Measurements from ENCODE around the gene LRRC73.
"Not testable (repeated sequence)": the region's sequence is repeated elsewhere in the genome, so short reads cannot be mapped to it uniquely, and the experiment has no call there.

Gene LRRC73

DNA sequence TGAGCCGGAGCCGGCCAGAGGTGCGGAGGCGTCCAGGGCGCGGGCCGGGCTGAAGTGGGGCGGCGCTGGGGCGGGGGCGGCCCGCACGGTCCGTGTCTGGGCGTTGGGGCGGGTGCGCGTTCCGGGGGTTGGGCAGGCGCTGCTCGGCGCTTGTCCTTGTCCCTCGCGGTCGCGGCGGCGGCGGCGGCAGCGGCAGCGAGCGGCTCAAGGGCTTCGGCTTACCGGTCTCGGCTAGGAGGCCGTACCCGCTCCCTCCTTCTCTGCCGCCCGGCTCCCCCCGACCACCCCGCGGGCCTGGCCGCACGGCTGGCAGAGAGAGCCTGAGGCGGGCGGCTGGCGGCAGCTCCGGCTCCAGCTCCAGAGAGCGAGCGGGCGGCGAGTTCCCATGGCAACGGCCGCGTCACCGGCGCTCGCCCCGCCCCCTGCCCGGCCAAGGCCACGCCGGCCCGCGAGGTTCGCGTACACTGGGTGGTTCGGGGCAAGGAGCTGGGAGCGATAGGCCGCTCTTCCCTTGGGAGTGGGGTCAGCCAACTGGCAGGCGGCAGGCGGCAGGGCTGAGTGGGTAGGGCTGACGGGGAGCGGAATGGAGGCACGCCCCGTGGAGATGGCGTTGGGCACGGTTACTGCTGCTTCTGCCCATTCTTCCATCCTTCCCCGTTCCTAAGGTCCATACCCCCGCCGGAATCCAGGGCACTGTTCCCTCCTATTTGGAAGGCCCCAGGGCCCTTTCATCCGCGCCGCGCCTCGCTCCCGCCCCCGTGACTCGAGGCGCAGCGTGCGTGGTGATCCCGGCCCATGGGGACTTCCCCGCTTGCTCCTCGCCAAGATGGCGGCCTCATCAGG lies at the start of gene LRRC73:
Gene LRRC73 (minus strand): TSS at position 363 of the 843 bp plus-strand sequence. CDS start 561 bp downstream, outside the sequence.
- peak; percentile 67 for DNase-seq (ENCODE audit: low read depth)

- no peak for DNase-seq (ENCODE audit: low read depth)
Observed at GRCh38 chr6:43559328-43559727, 49.2 kb upstream of the LRRC73 start.

GRCh38 chr6:43557620-43558019 lies 47.5 kb upstream of the LRRC73 start:
- not testable (repeated sequence) for DNase-seq (ENCODE audit: low read depth)

- DNase-seq (ENCODE audit: low read depth) = no peak
Observed at GRCh38 chr6:43547222-43547621, 37.1 kb upstream of the LRRC73 start.

DNA sequence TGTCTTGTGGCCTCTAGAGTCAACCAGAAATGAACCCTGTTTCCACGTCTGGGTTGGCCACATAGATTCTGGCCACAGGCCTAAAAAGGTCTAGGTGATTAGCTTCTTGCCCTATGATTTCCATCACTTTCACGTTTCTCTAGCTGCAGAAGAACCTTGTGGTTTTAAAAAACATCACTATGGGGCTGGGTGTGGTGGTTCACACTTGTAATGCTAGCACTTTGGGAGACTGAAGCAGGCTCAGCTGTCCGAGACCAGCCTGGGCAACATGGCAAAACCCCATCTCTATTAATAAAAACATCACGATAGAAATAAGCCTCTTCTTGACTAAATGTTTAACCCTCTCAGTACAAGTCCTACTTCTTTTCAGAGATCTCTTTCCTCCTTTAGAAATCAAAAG lies 34.3 kb upstream of the LRRC73 start:
- DNase-seq (ENCODE audit: low read depth) = no peak

GRCh38 chr6:43541774-43542471 lies 31.8 kb upstream of the LRRC73 start:
- DNase-seq (ENCODE audit: low read depth) = no peak

- DNase-seq (ENCODE audit: low read depth) = no peak
Observed at GRCh38 chr6:43540507-43540906, 30.4 kb upstream of the LRRC73 start.

DNA sequence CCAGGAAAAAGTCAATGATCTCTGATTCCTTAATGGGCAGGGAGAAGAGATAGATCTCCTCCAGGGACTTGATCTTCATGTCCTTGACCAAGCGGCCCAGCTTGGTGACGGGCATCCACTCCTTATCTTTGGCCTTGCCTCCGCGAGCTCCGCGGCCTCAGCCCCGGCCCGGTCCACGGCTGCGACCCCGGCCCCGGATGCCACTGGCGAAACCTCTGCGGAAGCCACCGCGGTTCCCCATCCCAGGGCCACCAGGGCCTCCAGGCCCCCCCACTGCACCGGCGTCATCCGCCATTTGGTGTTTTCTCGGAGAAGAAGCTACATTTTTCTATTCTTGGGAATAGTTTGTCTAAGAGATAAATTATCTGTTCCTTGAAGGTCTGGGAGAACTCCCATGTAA lies 29.3 kb upstream of the LRRC73 start:
- not testable (repeated sequence) for DNase-seq (ENCODE audit: low read depth)

DNA sequence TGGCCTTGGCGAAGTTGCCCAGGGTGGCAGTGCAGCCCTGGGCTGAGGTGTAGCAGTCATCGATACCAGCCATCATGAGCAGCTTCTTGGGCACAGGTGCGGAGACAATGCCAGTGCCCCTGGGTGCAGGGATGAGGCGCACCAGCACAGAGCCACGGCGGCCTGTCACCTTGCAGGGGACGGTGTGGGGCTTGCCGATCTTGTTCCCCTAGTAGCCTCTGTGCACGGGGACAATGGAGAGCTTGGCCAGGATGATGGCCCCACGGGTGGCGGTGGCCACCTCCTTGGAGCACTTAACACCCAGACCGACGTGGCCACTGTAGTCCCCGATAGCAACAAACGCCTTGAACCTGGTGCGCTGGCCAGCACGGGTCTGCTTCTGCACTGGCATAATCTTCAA lies 28.8 kb upstream of the LRRC73 start:
- DNase-seq (ENCODE audit: low read depth) = not testable (repeated sequence)

GRCh38 chr6:43532201-43532600 lies 22.1 kb upstream of the LRRC73 start:
- no peak for DNase-seq (ENCODE audit: low read depth)

- no peak for DNase-seq (ENCODE audit: low read depth)
Observed at GRCh38 chr6:43524483-43524961, 14.4 kb upstream of the LRRC73 start.

GRCh38 chr6:43523284-43523683 lies 13.1 kb upstream of the LRRC73 start:
- no peak for DNase-seq (ENCODE audit: low read depth)

GRCh38 chr6:43522547-43523261 lies 12.6 kb upstream of the LRRC73 start:
- DNase-seq (ENCODE audit: low read depth) = no peak

- DNase-seq (ENCODE audit: low read depth) = no peak
Observed at GRCh38 chr6:43521836-43522235, 11.7 kb upstream of the LRRC73 start.

DNA sequence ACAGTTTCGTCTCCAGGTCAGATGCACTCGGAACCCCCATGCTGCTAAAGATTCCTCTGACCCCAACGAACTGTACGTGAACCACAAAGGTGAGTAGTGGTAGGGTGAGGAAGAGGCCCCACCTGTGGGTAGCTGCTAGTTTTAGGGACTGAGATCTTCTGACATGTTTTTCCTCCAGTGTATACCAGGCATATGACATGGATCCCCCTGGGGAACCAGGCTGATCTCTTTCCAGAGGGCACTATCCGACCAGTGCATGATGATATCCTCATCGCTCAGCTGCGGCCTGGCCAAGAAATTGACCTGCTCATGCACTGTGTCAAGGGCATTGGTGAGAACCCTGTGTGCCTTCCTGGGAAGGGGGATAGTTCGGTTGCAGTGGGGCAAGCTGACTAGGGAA lies 10.0 kb upstream of the LRRC73 start:
- no peak for DNase-seq (ENCODE audit: low read depth)

- DNase-seq (ENCODE audit: low read depth) = no peak
Observed at GRCh38 chr6:43517505-43518357, 7.6 kb upstream of the LRRC73 start.

GRCh38 chr6:43516697-43517504 lies 6.8 kb upstream of the LRRC73 start, which contains the start of the genes POLR1C and YIPF3:
POLR1C (plus strand) TSS chr6:43517089; CDS start chr6:43517110, 21 bp downstream.
YIPF3 (minus strand) TSS chr6:43516926; CDS start chr6:43516807, 119 bp downstream.
- peak; percentile 92 for DNase-seq (ENCODE audit: low read depth)

- no peak for DNase-seq (ENCODE audit: low read depth)
Observed at GRCh38 chr6:43516367-43516696, 6.2 kb upstream of the LRRC73 start.

GRCh38 chr6:43515808-43516207 lies 5.7 kb upstream of the LRRC73 start:
- no peak for DNase-seq (ENCODE audit: low read depth)

- DNase-seq (ENCODE audit: low read depth) = no peak
Observed at GRCh38 chr6:43511824-43512415, 1.8 kb upstream of the LRRC73 start.

All from T-helper 22 cell (primary cell).